Measurements from ENCODE around the gene FRAT1.
"Not testable (repeated sequence)": the region's sequence is repeated elsewhere in the genome, so short reads cannot be mapped to it uniquely, and the experiment has no call there.

DNA sequence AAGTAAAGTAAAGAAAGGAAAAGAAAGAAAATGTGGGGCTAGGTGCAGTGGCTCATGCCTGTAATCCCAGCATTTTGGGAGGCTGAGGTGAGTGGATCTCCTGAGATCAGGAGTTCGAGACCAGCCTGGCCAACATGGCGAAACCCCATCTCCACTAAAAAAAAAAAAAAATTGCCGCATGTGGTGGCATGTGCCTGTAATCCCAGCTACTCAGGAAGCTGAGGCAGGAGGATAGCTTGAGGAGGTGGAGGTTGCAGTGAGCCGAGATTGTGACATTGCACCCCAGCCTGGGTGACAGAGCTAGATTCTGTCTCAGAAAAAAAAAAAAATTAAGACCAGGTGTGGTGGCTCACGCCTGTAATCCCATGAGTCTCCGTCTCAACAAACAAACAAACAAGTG lies 24.6 kb downstream of the FRAT1 start:
- TF ChIP-seq, protein P1, sequence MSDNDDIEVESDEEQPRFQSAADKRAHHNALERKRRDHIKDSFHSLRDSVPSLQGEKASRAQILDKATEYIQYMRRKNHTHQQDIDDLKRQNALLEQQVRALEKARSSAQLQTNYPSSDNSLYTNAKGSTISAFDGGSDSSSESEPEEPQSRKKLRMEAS (IDR thresholded peaks at IDR 0.05): not testable (repeated sequence)
- TF ChIP-seq, protein P2, sequence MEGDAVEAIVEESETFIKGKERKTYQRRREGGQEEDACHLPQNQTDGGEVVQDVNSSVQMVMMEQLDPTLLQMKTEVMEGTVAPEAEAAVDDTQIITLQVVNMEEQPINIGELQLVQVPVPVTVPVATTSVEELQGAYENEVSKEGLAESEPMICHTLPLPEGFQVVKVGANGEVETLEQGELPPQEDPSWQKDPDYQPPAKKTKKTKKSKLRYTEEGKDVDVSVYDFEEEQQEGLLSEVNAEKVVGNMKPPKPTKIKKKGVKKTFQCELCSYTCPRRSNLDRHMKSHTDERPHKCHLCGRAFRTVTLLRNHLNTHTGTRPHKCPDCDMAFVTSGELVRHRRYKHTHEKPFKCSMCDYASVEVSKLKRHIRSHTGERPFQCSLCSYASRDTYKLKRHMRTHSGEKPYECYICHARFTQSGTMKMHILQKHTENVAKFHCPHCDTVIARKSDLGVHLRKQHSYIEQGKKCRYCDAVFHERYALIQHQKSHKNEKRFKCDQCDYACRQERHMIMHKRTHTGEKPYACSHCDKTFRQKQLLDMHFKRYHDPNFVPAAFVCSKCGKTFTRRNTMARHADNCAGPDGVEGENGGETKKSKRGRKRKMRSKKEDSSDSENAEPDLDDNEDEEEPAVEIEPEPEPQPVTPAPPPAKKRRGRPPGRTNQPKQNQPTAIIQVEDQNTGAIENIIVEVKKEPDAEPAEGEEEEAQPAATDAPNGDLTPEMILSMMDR (IDR thresholded peaks at IDR 0.05): not testable (repeated sequence)
- TF ChIP-seq, protein P3, sequence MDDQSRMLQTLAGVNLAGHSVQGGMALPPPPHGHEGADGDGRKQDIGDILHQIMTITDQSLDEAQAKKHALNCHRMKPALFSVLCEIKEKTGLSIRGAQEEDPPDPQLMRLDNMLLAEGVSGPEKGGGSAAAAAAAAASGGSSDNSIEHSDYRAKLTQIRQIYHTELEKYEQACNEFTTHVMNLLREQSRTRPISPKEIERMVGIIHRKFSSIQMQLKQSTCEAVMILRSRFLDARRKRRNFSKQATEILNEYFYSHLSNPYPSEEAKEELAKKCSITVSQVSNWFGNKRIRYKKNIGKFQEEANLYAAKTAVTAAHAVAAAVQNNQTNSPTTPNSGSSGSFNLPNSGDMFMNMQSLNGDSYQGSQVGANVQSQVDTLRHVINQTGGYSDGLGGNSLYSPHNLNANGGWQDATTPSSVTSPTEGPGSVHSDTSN (IDR thresholded peaks at IDR 0.05): not testable (repeated sequence)
- not testable (repeated sequence) for TF ChIP-seq KDM1A (IDR thresholded peaks at IDR 0.05; ENCODE audit: low read depth); ZNF302 (CRISPR knock-in tag; IDR thresholded peaks at IDR 0.05); MAFK (IDR thresholded peaks at IDR 0.05; ENCODE audit: partially characterized antibody)
- TF ChIP-seq, protein P4, sequence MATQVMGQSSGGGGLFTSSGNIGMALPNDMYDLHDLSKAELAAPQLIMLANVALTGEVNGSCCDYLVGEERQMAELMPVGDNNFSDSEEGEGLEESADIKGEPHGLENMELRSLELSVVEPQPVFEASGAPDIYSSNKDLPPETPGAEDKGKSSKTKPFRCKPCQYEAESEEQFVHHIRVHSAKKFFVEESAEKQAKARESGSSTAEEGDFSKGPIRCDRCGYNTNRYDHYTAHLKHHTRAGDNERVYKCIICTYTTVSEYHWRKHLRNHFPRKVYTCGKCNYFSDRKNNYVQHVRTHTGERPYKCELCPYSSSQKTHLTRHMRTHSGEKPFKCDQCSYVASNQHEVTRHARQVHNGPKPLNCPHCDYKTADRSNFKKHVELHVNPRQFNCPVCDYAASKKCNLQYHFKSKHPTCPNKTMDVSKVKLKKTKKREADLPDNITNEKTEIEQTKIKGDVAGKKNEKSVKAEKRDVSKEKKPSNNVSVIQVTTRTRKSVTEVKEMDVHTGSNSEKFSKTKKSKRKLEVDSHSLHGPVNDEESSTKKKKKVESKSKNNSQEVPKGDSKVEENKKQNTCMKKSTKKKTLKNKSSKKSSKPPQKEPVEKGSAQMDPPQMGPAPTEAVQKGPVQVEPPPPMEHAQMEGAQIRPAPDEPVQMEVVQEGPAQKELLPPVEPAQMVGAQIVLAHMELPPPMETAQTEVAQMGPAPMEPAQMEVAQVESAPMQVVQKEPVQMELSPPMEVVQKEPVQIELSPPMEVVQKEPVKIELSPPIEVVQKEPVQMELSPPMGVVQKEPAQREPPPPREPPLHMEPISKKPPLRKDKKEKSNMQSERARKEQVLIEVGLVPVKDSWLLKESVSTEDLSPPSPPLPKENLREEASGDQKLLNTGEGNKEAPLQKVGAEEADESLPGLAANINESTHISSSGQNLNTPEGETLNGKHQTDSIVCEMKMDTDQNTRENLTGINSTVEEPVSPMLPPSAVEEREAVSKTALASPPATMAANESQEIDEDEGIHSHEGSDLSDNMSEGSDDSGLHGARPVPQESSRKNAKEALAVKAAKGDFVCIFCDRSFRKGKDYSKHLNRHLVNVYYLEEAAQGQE (IDR thresholded peaks at IDR 0.05): not testable (repeated sequence)

Measured in A549 (cell line).